DMS153 treated with DMSO at 0.1 percent for 48 hours (cell line): Measurements from ENCODE around the gene NMNAT2.

Experiments used
- DNase-seq: peaks from one replicate; lab custom pipeline; 2025; ENCODE audit not compliant: unreplicated experiment; lab: John Stamatoyannopoulos, UW

The NMNAT2 gene

GRCh38 chr1:183270541-183271141, 147.5 kb downstream of the NMNAT2 start:
- DNase-seq, result no peak

GRCh38 chr1:183267646-183268431, 150.3 kb downstream of the NMNAT2 start:
- no peak for DNase-seq

DNA sequence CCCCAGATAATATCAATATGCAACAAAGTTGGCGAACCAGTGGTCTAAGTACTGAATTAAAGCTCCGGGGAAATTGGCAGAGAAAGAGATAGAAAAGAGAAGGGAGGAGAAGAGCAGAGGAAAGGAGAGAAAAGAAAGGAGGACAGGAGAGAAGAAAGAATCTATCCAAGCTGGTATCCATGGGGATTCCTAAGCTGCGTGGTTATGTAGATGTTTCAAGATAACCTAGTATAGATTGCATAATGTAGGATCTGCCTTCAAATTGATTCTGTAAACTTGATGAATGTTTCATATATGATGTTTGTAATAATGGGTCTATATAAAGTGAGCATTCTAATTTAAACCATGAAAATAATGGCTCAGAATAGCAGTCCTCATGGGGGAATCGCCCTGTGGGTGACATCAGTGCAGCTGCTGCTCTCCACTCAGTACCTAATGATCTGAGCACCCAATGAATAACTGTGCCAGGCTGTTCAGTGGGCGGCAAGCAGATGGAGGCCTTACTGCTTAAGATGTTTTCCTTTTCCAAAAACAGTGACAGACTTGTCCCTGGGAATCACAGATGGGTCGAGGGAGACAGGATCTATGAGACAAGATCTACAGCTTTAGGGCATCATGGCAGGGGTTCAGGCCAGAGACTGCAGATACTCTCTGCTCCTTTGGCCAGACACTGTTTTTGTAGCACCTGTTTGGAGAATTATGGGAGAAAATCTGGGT, 154.1 kb downstream of the NMNAT2 start:
- DNase-seq, result no peak

- DNase-seq, result no peak
These were observed 155.5 kb downstream of the NMNAT2 start for GRCh38 chr1:183262628-183263200.

DNA sequence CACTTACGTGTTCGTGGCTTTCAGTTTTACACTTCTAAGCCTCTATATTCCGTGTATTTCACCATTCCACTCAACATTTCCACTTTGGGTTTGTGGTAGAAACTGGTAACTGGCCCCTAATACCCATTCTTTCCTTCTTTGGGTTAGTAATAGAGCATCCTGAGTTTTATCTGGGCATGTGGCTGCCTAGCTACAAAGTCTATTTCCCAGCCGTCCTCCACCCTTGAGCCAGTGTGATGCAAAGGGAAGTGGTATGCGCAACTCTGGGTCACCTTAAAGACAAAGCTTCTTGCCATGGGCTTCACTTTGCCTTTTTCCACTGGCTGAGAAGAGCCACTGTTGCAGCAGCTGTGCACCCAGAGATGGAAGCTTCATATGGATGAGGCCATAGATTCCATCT, 158.3 kb downstream of the NMNAT2 start:
- DNase-seq, result no peak

- DNase-seq, result no peak
These were observed 163.1 kb downstream of the NMNAT2 start for GRCh38 chr1:183255073-183255472.

DNA sequence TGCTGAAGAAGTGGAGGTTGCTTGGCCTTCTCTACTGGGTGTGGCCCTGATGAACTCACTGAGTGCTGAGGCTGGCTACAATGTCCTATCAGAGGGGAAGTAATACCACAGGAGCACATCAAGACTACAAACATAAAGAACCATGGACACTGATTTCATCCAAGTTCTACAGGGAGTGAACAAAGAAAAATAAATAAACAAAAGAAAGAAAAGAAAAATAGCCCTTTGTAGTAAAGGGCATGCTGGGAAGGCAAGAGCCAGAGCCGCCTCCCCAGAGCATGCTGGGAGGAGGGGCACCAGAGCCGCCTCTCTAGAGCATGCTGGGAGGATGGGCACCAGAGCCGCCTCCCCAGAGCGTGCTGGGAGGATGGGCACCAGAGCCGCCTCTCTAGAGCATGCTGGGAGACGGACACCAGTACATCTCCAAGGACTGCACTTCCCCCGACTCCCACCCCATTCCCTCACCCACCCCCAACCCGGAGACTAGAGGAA, 166.2 kb downstream of the NMNAT2 start:
- DNase-seq, result no peak

GRCh38 chr1:183251101-183251958, 166.8 kb downstream of the NMNAT2 start:
- no peak for DNase-seq

DNA sequence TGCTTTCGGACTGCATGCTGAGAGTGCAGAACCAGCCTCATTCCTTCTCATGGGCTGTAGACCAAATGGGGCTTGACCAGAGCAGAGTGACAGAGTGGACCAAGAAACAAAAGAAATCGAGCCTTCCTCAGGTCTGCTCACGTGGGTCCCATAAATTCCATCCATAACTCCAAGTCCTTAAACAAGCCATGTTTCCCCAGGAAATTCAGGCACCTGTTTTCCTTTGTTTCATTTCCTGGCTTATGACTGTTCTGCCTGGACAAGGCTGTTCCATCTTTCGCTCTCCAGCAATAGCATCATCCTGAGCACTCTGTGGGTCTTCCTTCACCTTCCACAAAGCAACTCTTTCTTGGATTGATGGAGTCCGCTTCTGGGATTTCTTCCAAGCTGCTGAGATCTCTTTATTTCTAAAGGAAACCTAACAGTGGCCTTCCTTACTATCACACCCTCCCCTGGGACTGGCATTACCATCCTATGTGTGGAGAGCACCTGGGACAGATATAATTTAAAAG, 168.2 kb downstream of the NMNAT2 start:
- DNase-seq, result no peak

DNA sequence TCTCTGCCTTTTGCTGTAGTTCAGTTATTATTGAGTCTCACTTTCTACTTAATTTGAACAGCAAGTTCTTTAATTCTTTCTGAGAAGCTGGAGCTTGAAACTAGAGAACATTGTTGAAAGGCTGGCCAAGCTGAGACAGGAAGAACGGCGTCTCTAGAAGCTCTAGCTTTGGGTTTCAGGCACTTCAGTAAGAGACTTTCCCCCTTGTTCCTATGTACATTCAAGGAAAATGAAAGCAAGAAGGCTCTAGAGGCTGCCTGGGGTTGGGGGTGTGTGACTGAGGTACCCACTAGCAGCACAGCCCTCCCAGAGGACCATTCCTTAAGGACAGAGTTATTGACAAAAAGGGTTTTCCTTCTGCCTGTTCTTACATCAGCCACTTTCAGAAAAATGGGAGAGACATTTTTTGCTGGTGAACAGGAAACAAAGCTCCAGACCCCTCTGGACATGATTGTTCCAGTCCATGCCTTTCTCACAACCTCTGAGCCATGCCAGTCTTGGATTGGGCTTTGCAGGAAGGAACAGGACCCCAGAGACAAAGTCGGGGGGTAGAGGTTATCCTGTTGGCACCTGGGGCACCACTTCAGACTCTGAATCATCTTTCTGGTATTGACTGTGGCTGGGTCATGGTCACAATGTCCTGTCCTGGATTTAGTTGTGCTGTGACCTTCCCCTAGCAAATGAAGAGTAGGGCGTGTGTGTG, 169.0 kb downstream of the NMNAT2 start:
- no peak for DNase-seq

DNA sequence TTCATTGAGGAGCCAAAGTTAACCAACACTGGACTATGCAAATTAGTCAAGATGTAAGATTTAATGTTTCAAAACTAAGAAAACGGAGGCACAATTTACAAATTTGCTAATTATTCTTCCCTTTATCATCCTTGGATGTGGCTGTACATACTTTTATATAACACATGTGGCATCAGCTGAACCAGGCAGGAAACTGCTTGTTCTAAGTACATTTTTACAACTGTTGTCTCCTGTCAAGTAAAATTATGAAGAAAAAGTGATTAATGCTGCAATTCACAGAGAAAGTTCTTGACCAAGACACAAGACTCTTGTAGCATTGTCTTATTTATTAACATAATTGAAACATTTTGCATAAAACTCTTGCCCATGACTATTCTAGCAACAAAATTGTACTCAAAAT, 170.2 kb downstream of the NMNAT2 start:
- no peak for DNase-seq

- DNase-seq, result no peak
These were observed 170.7 kb downstream of the NMNAT2 start for GRCh38 chr1:183247484-183247883.

GRCh38 chr1:183247066-183247465, 171.1 kb downstream of the NMNAT2 start:
- DNase-seq, result no peak

GRCh38 chr1:183246436-183246835, 171.7 kb downstream of the NMNAT2 start:
- no peak for DNase-seq

DNA sequence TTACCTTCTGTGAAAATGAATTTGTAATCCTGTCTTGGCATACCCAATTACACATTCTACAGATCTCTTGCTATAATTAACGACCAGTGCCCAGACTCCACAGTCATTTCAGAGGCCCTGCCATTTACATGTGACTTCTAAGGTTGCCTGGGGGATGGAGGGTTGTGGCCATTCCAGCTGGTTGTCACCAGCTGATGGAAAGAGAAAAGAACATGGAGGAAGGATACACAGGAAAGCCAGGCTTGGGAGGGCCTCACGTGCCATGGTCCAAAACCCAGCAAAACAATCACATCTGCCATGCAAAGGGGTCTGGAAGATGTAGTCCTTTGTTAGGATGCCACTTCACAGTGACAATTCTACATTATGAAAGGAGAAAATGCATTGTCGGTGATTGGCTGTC, 172.8 kb downstream of the NMNAT2 start:
- no peak for DNase-seq

DNA sequence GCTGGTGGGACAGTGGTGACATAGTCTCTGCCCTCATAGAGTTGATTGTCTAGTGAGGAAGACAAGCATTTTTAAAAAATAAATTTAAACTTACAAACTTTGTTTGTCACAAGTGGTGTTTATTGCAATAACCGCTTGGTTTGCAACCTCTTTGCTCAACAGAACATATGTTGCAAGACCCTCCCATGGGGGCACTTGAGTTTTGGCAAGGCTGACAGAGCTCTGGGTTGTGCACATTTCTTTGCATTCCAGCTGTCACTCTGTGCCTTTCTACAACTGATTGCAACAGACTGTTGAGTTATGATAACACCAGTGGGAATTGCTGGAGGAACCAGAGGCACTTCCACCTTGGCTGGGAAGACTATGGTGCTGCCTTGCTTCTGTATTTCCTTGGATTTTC, 173.7 kb downstream of the NMNAT2 start:
- no peak for DNase-seq

DNA sequence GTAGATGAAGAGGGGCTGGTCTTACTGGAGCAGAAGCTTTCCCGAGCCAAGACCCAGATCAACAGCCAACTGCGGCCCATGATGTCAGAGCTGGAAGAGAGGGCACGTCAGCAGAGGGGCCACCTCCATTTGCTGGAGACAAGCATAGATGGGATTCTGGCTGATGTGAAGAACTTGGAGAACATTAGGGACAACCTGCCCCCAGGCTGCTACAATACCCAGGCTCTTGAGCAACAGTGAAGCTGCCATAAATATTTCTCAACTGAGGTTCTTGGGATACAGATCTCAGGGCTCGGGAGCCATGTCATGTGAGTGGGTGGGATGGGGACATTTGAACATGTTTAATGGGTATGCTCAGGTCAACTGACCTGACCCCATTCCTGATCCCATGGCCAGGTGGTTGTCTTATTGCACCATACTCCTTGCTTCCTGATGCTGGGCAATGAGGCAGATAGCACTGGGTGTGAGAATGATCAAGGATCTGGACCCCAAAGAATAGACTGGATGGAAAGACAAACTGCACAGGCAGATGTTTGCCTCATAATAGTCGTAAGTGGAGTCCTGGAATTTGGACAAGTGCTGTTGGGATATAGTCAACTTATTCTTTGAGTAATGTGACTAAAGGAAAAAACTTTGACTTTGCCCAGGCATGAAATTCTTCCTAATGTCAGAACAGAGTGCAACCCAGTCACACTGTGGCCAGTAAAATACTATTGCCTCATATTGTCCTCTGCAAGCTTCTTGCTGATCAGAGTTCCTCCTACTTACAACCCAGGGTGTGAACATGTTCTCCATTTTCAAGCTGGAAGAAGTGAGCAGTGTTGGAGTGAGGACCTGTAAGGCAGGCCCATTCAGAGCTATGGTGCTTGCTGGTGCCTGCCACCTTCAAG, 174.8 kb downstream of the NMNAT2 start:
- no peak for DNase-seq

DNA sequence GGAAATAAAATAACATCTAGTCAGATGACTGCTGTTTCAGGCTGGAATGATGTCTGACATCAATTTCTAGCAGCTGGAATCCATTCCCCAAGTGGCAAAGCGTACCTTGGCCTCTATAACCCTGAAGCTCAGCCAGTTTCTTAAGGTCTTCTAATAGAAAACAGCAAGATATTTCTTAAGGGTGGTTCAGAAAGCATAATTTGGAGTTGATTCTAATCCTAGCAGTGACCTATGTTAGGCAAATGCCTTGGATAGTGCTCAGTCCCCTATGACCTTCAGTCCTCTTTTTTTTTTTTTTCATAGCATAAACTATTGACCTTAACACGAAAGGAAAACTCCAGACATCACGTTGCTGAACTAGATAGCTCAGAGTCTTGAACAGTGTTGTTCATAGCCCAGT, 175.6 kb downstream of the NMNAT2 start:
- DNase-seq, result no peak

DNA sequence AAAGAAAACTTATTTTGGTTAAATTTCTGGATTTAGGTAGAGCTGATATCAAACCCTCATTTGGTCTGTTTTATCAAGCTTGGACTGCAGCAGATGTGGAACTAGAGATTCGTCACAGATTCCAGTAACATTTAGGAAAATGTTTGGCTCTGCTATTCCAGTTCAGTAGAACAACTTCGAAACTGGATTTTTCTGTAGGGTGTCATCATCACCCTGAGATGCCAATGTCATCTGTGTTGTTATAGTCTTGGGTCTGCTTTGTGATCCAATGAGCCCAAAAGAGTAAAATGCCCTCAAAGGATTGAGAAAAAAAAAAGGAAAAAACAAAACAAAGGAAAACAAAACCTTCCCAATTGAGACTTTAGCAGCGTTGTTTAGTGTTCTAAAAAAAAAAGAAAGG, 176.7 kb downstream of the NMNAT2 start:
- no peak for DNase-seq
